Bronchial epithelial cell (primary cell): ENCODE results near the gene NMB. TPM values are rescaled to one million over a fixed set of nuclear protein-coding genes. Genes with fewer than 3 reads are reported as not detected.

Source experiments
- DNase-seq: peaks from one replicate; pipeline ENCODE4 v3.0.0-alpha.2; 2010; ENCODE audit warnings: low read depth
- FAIRE-seq: peaks from 2 replicates; lab custom pipeline; 2011; peaks lifted over from hg19 to GRCh38; lab: Jason Lieb, UNC
- H3K27me3 ChIP-seq: 2 replicates; pipeline ENCODE4 v1.5.1; 2011; ENCODE audit warnings: low read length; ENCODE audit not compliant: control insufficient read depth, insufficient read depth
- H3K36me3 ChIP-seq: 2 replicates; pipeline ENCODE4 v1.5.1; 2011; ENCODE audit warnings: low read length; ENCODE audit not compliant: control insufficient read depth, insufficient read depth
- H3K4me3 ChIP-seq: 2 replicates; pipeline ENCODE4 v1.5.1; 2011; ENCODE audit warnings: mild to moderate bottlenecking, low read depth, low read length, control low read depth
- total RNA-seq: library from RNA; depleted of rRNA; stranded (reverse); fragments of >200 nt; gene quantifications from 2 replicates; pipeline ENCODE4 v1.2.1, GENCODE V29; 2014
- TF ChIP-seq, protein P1 (sequence below): IDR thresholded peaks from 2 replicates; pipeline ENCODE4 v1.5.1; 2011; ENCODE audit warnings: mild to moderate bottlenecking, moderate library complexity, low read length, control low read depth, inconsistent platforms; ENCODE audit not compliant: insufficient read depth, severe bottlenecking

NMB gene
- total RNA-seq, 1 donor from 2014 or later, result 1.1 TPM

GRCh38 chr15:84681831-84682230, 23.8 kb upstream of the NMB start:
- Histone ChIP-seq H3K4me3 (no peak overlapping the region), H3K27me3 (no peaks in the 10 kb centered on the region), H3K36me3 (peaks cover 6% of the 10 kb centered on the region)
- DNase-seq, result peak; percentile 68
- TF ChIP-seq, protein P1, sequence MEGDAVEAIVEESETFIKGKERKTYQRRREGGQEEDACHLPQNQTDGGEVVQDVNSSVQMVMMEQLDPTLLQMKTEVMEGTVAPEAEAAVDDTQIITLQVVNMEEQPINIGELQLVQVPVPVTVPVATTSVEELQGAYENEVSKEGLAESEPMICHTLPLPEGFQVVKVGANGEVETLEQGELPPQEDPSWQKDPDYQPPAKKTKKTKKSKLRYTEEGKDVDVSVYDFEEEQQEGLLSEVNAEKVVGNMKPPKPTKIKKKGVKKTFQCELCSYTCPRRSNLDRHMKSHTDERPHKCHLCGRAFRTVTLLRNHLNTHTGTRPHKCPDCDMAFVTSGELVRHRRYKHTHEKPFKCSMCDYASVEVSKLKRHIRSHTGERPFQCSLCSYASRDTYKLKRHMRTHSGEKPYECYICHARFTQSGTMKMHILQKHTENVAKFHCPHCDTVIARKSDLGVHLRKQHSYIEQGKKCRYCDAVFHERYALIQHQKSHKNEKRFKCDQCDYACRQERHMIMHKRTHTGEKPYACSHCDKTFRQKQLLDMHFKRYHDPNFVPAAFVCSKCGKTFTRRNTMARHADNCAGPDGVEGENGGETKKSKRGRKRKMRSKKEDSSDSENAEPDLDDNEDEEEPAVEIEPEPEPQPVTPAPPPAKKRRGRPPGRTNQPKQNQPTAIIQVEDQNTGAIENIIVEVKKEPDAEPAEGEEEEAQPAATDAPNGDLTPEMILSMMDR, result no peak
- FAIRE-seq, result no peak

DNA sequence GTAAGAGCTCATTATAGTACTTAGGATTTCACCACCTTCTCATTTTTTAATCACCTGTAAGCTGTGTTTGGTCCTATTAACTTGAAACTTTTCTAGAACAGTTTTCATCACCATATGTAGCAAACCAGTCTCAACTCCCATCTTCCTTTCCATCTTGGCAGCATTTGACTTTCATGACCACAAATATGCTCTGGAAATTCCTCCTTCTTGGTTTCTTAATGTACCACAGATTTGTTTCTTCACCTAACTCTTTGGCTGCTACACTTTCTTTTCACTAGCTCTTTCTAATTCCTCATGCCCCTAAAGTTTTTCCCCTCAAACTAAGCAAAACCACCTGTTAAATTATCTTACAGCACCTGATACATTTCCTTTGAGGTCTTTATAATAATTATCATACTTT, 13.2 kb upstream of the NMB start:
- peaks cover 5% of the 10 kb centered on the region for H3K36me3 ChIP-seq
- H3K4me3 ChIP-seq, result no peak overlapping the region
- FAIRE-seq (no peak), DNase-seq (no peak)
- TF ChIP-seq, protein P1, result no peak
- H3K27me3 ChIP-seq, result no peaks in the 10 kb centered on the region

- FAIRE-seq (no peak), DNase-seq (no peak)
- no peak overlapping the region for H3K4me3 ChIP-seq
- peaks cover 7% of the 10 kb centered on the region for H3K36me3 ChIP-seq
- TF ChIP-seq, protein P1, result no peak
- H3K27me3 ChIP-seq, result no peaks in the 10 kb centered on the region
Measured at GRCh38 chr15:84669726-84670125, 11.7 kb upstream of the NMB start.

- no peak for FAIRE-seq
- TF ChIP-seq, protein P1, result no peak
- DNase-seq, result no peak
- H3K4me3 ChIP-seq, result no peak overlapping the region
- peaks cover 7% of the 10 kb centered on the region for H3K36me3 ChIP-seq
- H3K27me3 ChIP-seq, result no peaks in the 10 kb centered on the region
Measured at GRCh38 chr15:84668221-84668982, 10.4 kb upstream of the NMB start.

GRCh38 chr15:84666373-84666772, 8.4 kb upstream of the NMB start:
- Histone ChIP-seq H3K36me3 (peaks cover 7% of the 10 kb centered on the region), H3K27me3 (no peaks in the 10 kb centered on the region), H3K4me3 (no peak overlapping the region)
- FAIRE-seq (no peak), DNase-seq (no peak)
- TF ChIP-seq, protein P1, result no peak
